ENCODE data around the gene NUPR1. TPM values are rescaled to one million over a fixed set of nuclear protein-coding genes. Genes with fewer than 3 reads are reported as not detected.
"Not testable (repeated sequence)": the region's sequence is repeated elsewhere in the genome, so short reads cannot be mapped to it uniquely, and the experiment has no call there.

The NUPR1 gene
- total RNA-seq, 1 experiment from 2014 or later, result 16.6 TPM

DNA sequence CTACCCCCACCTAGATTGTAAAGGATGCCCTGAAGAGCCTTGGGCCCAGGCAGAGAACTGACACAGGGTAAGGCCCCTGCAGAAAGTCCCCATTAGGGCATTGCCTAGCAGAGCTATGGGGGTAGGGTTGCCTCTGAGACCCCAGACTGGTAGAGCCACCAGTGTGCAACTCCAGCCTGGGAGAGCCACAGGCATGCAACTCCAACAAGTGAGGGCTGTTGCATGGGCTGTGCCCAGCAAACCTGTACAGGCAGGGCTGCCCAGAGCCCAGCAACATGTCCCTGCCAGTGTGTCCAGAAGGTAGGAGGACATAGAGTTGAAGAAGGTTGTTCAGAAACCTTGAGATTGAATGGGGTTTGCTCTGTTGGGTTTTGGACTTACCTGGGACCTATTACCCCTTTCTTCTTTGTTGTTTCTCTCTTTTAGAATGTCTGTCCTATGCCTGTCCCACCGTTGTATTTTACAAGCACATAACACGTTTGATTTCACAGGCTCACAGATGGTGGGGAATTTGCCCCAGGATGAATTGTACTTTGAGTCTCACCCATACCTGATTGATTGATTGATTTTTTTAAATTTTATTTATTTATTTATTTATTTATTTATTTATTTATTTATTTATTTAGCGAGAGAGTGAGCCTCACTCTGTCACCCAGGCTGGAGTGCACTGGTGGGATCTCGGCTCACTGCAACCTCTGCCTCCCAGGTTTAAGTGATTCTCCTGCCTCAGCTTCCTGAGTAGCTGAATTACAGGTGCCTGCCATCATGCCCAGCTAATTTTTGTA, 31.4 kb upstream of the NUPR1 start:
- no peaks in the 10 kb centered on the region for H3K36me3 ChIP-seq (ENCODE audit: control insufficient read depth, insufficient read depth, low read length)
- H3K9me3 ChIP-seq, result peaks cover 13% of the 10 kb centered on the region; the same call in 1 of the 2 replicates
- POLR2A ChIA-PET, result no interaction called here
- Mint-ChIP-seq H3K4me1 (ENCODE audit: low read depth, unreplicated experiment) (peaks cover 8% of the 10 kb centered on the region), H3K4me3 (ENCODE audit: unreplicated experiment) (no peak overlapping the region), H3K27me3 (ENCODE audit: insufficient read depth, unreplicated experiment) (no peaks in the 10 kb centered on the region), H3K9me3 (ENCODE audit: unreplicated experiment) (peaks cover 21% of the 10 kb centered on the region), H3K36me3 (ENCODE audit: insufficient read depth, unreplicated experiment) (peaks cover 6% of the 10 kb centered on the region), H3K27ac (ENCODE audit: unreplicated experiment) (no peak overlapping the region)
- intact Hi-C loops (cut with micrococcal nuclease; ENCODE audit: unreplicated experiment), result no loop called here
- no TSS peak for BruUV-seq (replicated peaks)
- H3K4me1 ChIP-seq, result no peaks in the 10 kb centered on the region
- no peak for DNase-seq
- TF ChIP-seq, protein P1, sequence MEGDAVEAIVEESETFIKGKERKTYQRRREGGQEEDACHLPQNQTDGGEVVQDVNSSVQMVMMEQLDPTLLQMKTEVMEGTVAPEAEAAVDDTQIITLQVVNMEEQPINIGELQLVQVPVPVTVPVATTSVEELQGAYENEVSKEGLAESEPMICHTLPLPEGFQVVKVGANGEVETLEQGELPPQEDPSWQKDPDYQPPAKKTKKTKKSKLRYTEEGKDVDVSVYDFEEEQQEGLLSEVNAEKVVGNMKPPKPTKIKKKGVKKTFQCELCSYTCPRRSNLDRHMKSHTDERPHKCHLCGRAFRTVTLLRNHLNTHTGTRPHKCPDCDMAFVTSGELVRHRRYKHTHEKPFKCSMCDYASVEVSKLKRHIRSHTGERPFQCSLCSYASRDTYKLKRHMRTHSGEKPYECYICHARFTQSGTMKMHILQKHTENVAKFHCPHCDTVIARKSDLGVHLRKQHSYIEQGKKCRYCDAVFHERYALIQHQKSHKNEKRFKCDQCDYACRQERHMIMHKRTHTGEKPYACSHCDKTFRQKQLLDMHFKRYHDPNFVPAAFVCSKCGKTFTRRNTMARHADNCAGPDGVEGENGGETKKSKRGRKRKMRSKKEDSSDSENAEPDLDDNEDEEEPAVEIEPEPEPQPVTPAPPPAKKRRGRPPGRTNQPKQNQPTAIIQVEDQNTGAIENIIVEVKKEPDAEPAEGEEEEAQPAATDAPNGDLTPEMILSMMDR (IDR thresholded peaks at IDR 0.05; ENCODE audit: insufficient read depth in 1 of 2, low read depth in 1 of 2, low read length in 1 of 2, severe bottlenecking in 1 of 2, unreplicated experiment in 1 of 2), result no peak
- H3K4me3 ChIP-seq (ENCODE audit: low read depth, low read length), result no peak overlapping the region
- CTCF ChIA-PET, result no interaction called here
- no peaks in the 10 kb centered on the region for H3K27me3 ChIP-seq (replicated peaks; ENCODE audit: control insufficient read depth, insufficient read depth, low read length)

DNA sequence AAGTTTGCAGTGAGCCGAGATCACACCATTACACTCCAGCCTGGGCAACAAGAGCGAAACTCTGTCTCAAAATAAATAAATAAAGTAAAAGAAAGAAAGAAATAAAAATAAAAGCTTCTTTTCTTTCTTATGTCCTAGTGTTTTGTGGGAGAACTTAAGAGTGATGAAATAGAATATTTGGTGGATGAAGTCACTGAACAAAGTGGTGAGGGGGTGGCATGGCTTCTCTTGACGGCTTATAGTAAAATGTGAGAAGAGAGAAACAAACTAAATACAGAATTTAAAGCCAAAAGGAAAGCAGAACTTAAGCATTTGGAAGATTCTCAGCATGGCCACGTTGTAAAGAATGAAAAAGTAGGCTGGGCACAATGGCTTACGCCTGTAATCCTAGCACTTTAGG, 30.2 kb upstream of the NUPR1 start:
- no TSS peak for BruUV-seq (replicated peaks)
- H3K4me1 Mint-ChIP-seq (ENCODE audit: low read depth, unreplicated experiment), result peaks cover 8% of the 10 kb centered on the region
- peaks cover 21% of the 10 kb centered on the region for H3K9me3 Mint-ChIP-seq (ENCODE audit: unreplicated experiment)
- TF ChIP-seq, protein P1 (IDR thresholded peaks at IDR 0.05; ENCODE audit: insufficient read depth in 1 of 2, low read depth in 1 of 2, low read length in 1 of 2, severe bottlenecking in 1 of 2, unreplicated experiment in 1 of 2), result no peak
- no peak for DNase-seq
- H3K9me3 ChIP-seq, result peaks cover 13% of the 10 kb centered on the region; the same call in 1 of the 2 replicates
- H3K27me3 ChIP-seq (replicated peaks; ENCODE audit: control insufficient read depth, insufficient read depth, low read length), result no peaks in the 10 kb centered on the region
- POLR2A ChIA-PET, result interaction anchor here (0.7 kb wide), 1 partner anchor 11 kb away, joined by 5 read pairs; no protein-coding TSS in a partner anchor
- CTCF ChIA-PET, result no interaction called here
- peaks cover 9% of the 10 kb centered on the region for H3K36me3 Mint-ChIP-seq (ENCODE audit: insufficient read depth, unreplicated experiment)
- H3K27me3 Mint-ChIP-seq (ENCODE audit: insufficient read depth, unreplicated experiment), result no peaks in the 10 kb centered on the region
- H3K4me3 Mint-ChIP-seq (ENCODE audit: unreplicated experiment), result no peak overlapping the region
- H3K36me3 ChIP-seq (ENCODE audit: control insufficient read depth, insufficient read depth, low read length), result no peaks in the 10 kb centered on the region
- no peak overlapping the region for H3K4me3 ChIP-seq (ENCODE audit: low read depth, low read length)
- intact Hi-C loops (cut with micrococcal nuclease; ENCODE audit: unreplicated experiment), result no loop called here
- no peaks in the 10 kb centered on the region for H3K4me1 ChIP-seq
- H3K27ac Mint-ChIP-seq (ENCODE audit: unreplicated experiment), result no peak overlapping the region

DNA sequence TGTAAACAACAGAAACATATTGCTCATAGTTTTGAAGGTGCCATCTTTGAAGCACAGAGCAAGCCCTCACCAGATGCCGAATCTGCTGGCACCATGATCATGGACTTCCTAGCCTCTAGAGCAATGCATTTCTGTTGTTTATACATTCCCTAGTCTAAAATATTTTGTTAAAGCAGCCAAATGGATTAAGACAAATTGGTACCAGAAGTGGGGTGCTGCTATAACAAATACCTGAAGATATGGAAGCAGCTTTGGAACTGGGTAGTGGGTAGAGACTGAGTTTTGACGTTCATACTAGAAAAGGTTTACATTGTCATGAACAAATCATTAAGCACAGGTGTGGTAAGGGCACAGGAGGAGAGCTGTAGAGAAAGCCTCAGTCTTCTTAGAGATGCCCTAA, 28.5 kb upstream of the NUPR1 start:
- Histone ChIP-seq H3K4me3 (ENCODE audit: low read depth, low read length) (no peak overlapping the region), H3K4me1 (peaks cover 2% of the 10 kb centered on the region), H3K9me3 (peaks cover 13% of the 10 kb centered on the region; the same call in 1 of the 2 replicates), H3K27me3 (replicated peaks; ENCODE audit: control insufficient read depth, insufficient read depth, low read length) (no peaks in the 10 kb centered on the region), H3K36me3 (ENCODE audit: control insufficient read depth, insufficient read depth, low read length) (no peaks in the 10 kb centered on the region)
- Mint-ChIP-seq H3K27ac (ENCODE audit: unreplicated experiment) (no peak overlapping the region), H3K4me1 (ENCODE audit: low read depth, unreplicated experiment) (peaks cover 8% of the 10 kb centered on the region), H3K4me3 (ENCODE audit: unreplicated experiment) (no peak overlapping the region), H3K27me3 (ENCODE audit: insufficient read depth, unreplicated experiment) (no peaks in the 10 kb centered on the region), H3K36me3 (ENCODE audit: insufficient read depth, unreplicated experiment) (peaks cover 11% of the 10 kb centered on the region), H3K9me3 (ENCODE audit: unreplicated experiment) (peaks cover 21% of the 10 kb centered on the region)
- POLR2A ChIA-PET, result no interaction called here
- intact Hi-C loops (cut with micrococcal nuclease; ENCODE audit: unreplicated experiment), result no loop called here
- DNase-seq, result no peak
- CTCF ChIA-PET, result no interaction called here
- no TSS peak for BruUV-seq (replicated peaks)
- TF ChIP-seq, protein P1 (IDR thresholded peaks at IDR 0.05; ENCODE audit: insufficient read depth in 1 of 2, low read depth in 1 of 2, low read length in 1 of 2, severe bottlenecking in 1 of 2, unreplicated experiment in 1 of 2), result no peak

DNA sequence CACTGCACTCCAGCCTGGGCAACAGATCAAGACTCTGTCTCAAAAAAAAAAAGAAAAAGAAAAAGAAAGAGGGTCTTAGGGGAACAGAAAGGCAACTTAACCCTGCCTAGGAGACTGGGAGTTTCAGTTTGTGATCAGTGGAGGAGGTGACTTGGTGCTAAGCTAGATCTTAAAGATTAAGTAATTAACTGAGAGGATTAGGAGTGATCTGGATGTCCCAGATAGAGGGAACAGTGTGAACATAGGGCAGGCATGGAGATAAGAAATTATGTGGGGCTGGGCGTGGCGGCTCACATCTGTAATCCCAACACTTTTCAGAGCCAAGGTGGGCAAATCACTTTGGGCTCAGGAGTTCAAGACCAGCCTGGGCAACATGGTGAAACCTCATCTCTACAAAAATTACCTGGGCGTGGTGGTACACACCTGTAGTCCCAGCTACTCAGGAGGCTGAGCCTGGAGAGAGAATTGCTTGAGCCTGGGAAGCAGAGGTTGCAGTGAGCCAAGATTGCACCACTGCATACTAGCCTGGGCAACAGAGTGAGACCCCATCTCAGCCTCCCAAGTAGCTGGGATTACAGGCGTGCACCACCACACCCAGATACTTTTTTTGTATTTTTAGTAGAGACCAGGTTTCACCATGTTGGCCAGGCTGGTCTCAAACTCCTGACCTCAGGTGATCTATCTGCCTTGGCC, 27.6 kb upstream of the NUPR1 start:
- CTCF ChIA-PET, POLR2A ChIA-PET: not testable (repeated sequence)

More for the DNA sequence above, 27.6 kb upstream of the NUPR1 start:
- Histone ChIP-seq H3K4me1 (peaks cover 11% of the 10 kb centered on the region), H3K9me3 (peaks cover 13% of the 10 kb centered on the region; the same call in 1 of the 2 replicates)
- peaks cover 11% of the 10 kb centered on the region for H3K36me3 Mint-ChIP-seq (ENCODE audit: insufficient read depth, unreplicated experiment)
- H3K27me3 ChIP-seq (replicated peaks; ENCODE audit: control insufficient read depth, insufficient read depth, low read length); DNase-seq; H3K36me3 ChIP-seq (ENCODE audit: control insufficient read depth, insufficient read depth, low read length); BruUV-seq (replicated peaks); H3K27me3 Mint-ChIP-seq (ENCODE audit: insufficient read depth, unreplicated experiment); H3K27ac Mint-ChIP-seq (ENCODE audit: unreplicated experiment); H3K4me3 ChIP-seq (ENCODE audit: low read depth, low read length); intact Hi-C loops (cut with micrococcal nuclease; ENCODE audit: unreplicated experiment); H3K4me1 Mint-ChIP-seq (ENCODE audit: low read depth, unreplicated experiment); H3K4me3 Mint-ChIP-seq (ENCODE audit: unreplicated experiment): not testable (repeated sequence)
- peaks cover 21% of the 10 kb centered on the region for H3K9me3 Mint-ChIP-seq (ENCODE audit: unreplicated experiment)
